Skeletal muscle tissue (tissue), 4 donors: ENCODE results near the gene PCBP4. TPM values are rescaled to one million over a fixed set of nuclear protein-coding genes. Genes with fewer than 3 reads are reported as not detected.
A peak's percentile ranks its signal among the peaks of the same experiment; 100 is the strongest.

Experiments used
- H3K27ac ChIP-seq: one replicate; pipeline ENCODE4 v1.7.0; 2013; ENCODE audit warnings: mild to moderate bottlenecking, low read depth, low read length, inconsistent platforms
- H3K27me3 ChIP-seq, 3 donors: one replicate each; pipeline ENCODE4 v1.7.0; 2013; ENCODE audit warnings: low read length in 3 of 3; ENCODE audit not compliant: control insufficient read depth in 3 of 3, insufficient read depth in 3 of 3
- H3K36me3 ChIP-seq, 3 donors: one replicate each; pipeline ENCODE4 v1.7.0; 2013; ENCODE audit warnings: low read length in 3 of 3; ENCODE audit not compliant: control insufficient read depth in 3 of 3, insufficient read depth in 3 of 3
- H3K4me1 ChIP-seq, 3 donors: one replicate each; pipeline ENCODE4 v1.7.0; 2013; ENCODE audit warnings: low read length in 3 of 3, mild to moderate bottlenecking in 3 of 3; ENCODE audit not compliant: control insufficient read depth in 3 of 3, insufficient read depth in 3 of 3
- H3K4me3 ChIP-seq, 3 donors: one replicate each; pipeline ENCODE4 v1.7.0; 2013; ENCODE audit warnings: low read length in 3 of 3
- H3K9ac ChIP-seq, 3 donors: one replicate each; pipeline ENCODE4 v1.7.0; 2013; ENCODE audit warnings: low read length in 3 of 3, mild to moderate bottlenecking in 3 of 3, moderate library complexity in 2 of 3, low read depth in 1 of 3
- H3K9me3 ChIP-seq, 3 donors: one replicate each; pipeline ENCODE4 v1.7.0; 2013; ENCODE audit warnings: low read length in 3 of 3; ENCODE audit not compliant: control insufficient read depth in 3 of 3
- total RNA-seq: library from RNA; depleted of rRNA; stranded (reverse); fragments of >200 nt; gene quantifications from one replicate; pipeline ENCODE4 v1.2.3, GENCODE V29; 2014
- donor health status: Osteomylitis.

The PCBP4 gene
- total RNA-seq, 1 donor from 2014 or later = 33.4 TPM

- no peaks in the 10 kb centered on the region for H3K27me3 ChIP-seq
- H3K36me3 ChIP-seq = peaks cover 3 to 14% (median 11%) of the 10 kb centered on the region in 3 donors
- H3K9ac ChIP-seq = peak overlapping the region in 2 of 3 donors; percentile 10 to 16
- H3K4me3 ChIP-seq = no peak overlapping the region
- peaks cover 17 to 30% (median 23%) of the 10 kb centered on the region in 3 donors for H3K4me1 ChIP-seq
- no peak overlapping the region for H3K27ac ChIP-seq
- no peaks in the 10 kb centered on the region for H3K9me3 ChIP-seq
Measured at GRCh38 chr3:51985063-51985462, 17.8 kb upstream of the PCBP4 start.

GRCh38 chr3:51984269-51984647 lies 17.0 kb upstream of the PCBP4 start:
- Histone ChIP-seq H3K27ac (peak overlapping the region; percentile 95), H3K4me3 (peak overlapping the region; percentile 77 to 92 (median 87)), H3K27me3 (no peaks in the 10 kb centered on the region), H3K4me1 (peaks cover 17 to 30% (median 23%) of the 10 kb centered on the region in 3 donors), H3K9me3 (no peaks in the 10 kb centered on the region), H3K9ac (peak overlapping the region; percentile 87 to 93 (median 93)), H3K36me3 (peaks cover 3 to 14% (median 11%) of the 10 kb centered on the region in 3 donors)

GRCh38 chr3:51983578-51984268 lies 16.5 kb upstream of the PCBP4 start:
- Histone ChIP-seq H3K36me3 (peaks cover 3 to 14% (median 11%) of the 10 kb centered on the region in 3 donors), H3K4me1 (peaks cover 17 to 30% (median 23%) of the 10 kb centered on the region in 3 donors), H3K9ac (peak overlapping the region; percentile 87 to 93 (median 93)), H3K27me3 (no peaks in the 10 kb centered on the region), H3K4me3 (peak overlapping the region; percentile 77 to 92 (median 87)), H3K9me3 (no peaks in the 10 kb centered on the region), H3K27ac (peak overlapping the region; percentile 95)

GRCh38 chr3:51982838-51983577 lies 15.8 kb upstream of the PCBP4 start, which contains the start of gene ACY1:
TSS of gene ACY1 (plus strand) at chr3:51983535. CDS start at chr3:51984065, 530 bp downstream.
- no peaks in the 10 kb centered on the region for H3K9me3 ChIP-seq
- H3K27ac ChIP-seq = peak within 1 kb of the TSS; percentile 95
- peak within 1 kb of the TSS; percentile 87 to 93 (median 93) for H3K9ac ChIP-seq
- H3K36me3 ChIP-seq = peaks cover 3 to 9% (median 8%) of the 10 kb centered on the region in 3 donors
- no peaks in the 10 kb centered on the region for H3K27me3 ChIP-seq
- H3K4me3 ChIP-seq = peak within 1 kb of the TSS; percentile 77 to 92 (median 87)
- H3K4me1 ChIP-seq = peaks cover 17 to 30% (median 23%) of the 10 kb centered on the region in 3 donors

- H3K27ac ChIP-seq = peak overlapping the region; percentile 95
- peak overlapping the region; percentile 77 to 92 (median 87) for H3K4me3 ChIP-seq
- no peaks in the 10 kb centered on the region for H3K27me3 ChIP-seq
- H3K9me3 ChIP-seq = no peaks in the 10 kb centered on the region
- peaks cover 3 to 9% (median 8%) of the 10 kb centered on the region in 3 donors for H3K36me3 ChIP-seq
- H3K4me1 ChIP-seq = peaks cover 17 to 30% (median 23%) of the 10 kb centered on the region in 3 donors
- peak overlapping the region; percentile 87 to 93 (median 93) for H3K9ac ChIP-seq
Measured at GRCh38 chr3:51982352-51982837, 15.1 kb upstream of the PCBP4 start.

- Histone ChIP-seq H3K9me3 (no peaks in the 10 kb centered on the region), H3K27ac (no peak overlapping the region), H3K4me1 (peaks cover 24 to 38% (median 30%) of the 10 kb centered on the region in 3 donors), H3K36me3 (peaks cover 3 to 9% (median 8%) of the 10 kb centered on the region in 3 donors), H3K4me3 (no peak overlapping the region), H3K9ac (no peak overlapping the region), H3K27me3 (no peaks in the 10 kb centered on the region)
Measured at GRCh38 chr3:51980253-51980652, 13.0 kb upstream of the PCBP4 start.

- peaks cover 31 to 44% (median 33%) of the 10 kb centered on the region in 3 donors for H3K4me1 ChIP-seq
- no peaks in the 10 kb centered on the region for H3K27me3 ChIP-seq
- H3K9ac ChIP-seq = no peak overlapping the region
- no peaks in the 10 kb centered on the region for H3K9me3 ChIP-seq
- H3K4me3 ChIP-seq = no peak overlapping the region
- H3K27ac ChIP-seq = no peak overlapping the region
- peaks cover 3 to 9% (median 8%) of the 10 kb centered on the region in 3 donors for H3K36me3 ChIP-seq
Measured at GRCh38 chr3:51978143-51978502, 10.9 kb upstream of the PCBP4 start.

- Histone ChIP-seq H3K4me3 (no peak overlapping the region), H3K27me3 (no peaks in the 10 kb centered on the region), H3K9me3 (no peaks in the 10 kb centered on the region), H3K9ac (no peak overlapping the region), H3K4me1 (peaks cover 27 to 39% (median 29%) of the 10 kb centered on the region in 3 donors), H3K36me3 (peaks cover 3 to 9% (median 8%) of the 10 kb centered on the region in 3 donors), H3K27ac (no peak overlapping the region)
Measured at GRCh38 chr3:51977446-51978142, 10.3 kb upstream of the PCBP4 start.

GRCh38 chr3:51975852-51976549 lies 8.7 kb upstream of the PCBP4 start:
- Histone ChIP-seq H3K27me3 (no peaks in the 10 kb centered on the region), H3K36me3 (peaks cover 3 to 9% (median 5%) of the 10 kb centered on the region in 3 donors), H3K9me3 (no peaks in the 10 kb centered on the region), H3K9ac (peak overlapping the region in 2 of 3 donors; percentile 92 to 100), H3K27ac (no peak overlapping the region), H3K4me1 (peaks cover 21 to 35% (median 24%) of the 10 kb centered on the region in 3 donors), H3K4me3 (peak overlapping the region; percentile 76 to 97 (median 95))
